GM12878 (cell line): ENCODE results near the gene RNF41. TPM values are rescaled to one million over a fixed set of nuclear protein-coding genes. Genes with fewer than 3 reads are reported as not detected.

Source experiments
- ATAC-seq: fragments of 200-7000 bp; cut with Tn5 transposase; 3 replicates; pipeline ENCODE4 v1.9.1; 2020; ENCODE audit warnings: mild to moderate bottlenecking, moderate library complexity
- BruUV-seq: library from RNA; stranded (reverse); fragments of 400-500 nt; replicated peaks from 2 replicates; lab custom pipeline; 2021; lab: Mats Ljungman, UMichigan
- CTCF ChIA-PET: fragments of 300-600 bp; sonication (Branson Sonifier 250); formaldehyde crosslinking; extraction: SDS; loops from one replicate; lab custom pipeline; 2021; ENCODE audit warnings: inconsistent platforms; lab: Yijun Ruan, JAX
- POLR2A ChIA-PET: fragments of 350-600 bp; formaldehyde crosslinking; extraction: SDS; loops from one replicate; lab custom pipeline; 2021; ENCODE audit warnings: inconsistent platforms; lab: Charles Lee
- RAD21 ChIA-PET: fragments of 300-600 bp; sonication (Branson Sonifier 250); formaldehyde crosslinking; loops from one replicate; lab custom pipeline; 2023; ENCODE audit warnings: antibody characterized with exemption; ENCODE audit not compliant: unreplicated experiment; lab: Charles Lee
- SMC1A ChIA-PET: fragments of 300-600 bp; sonication (Branson Sonifier 250); formaldehyde crosslinking; loops from one replicate; lab custom pipeline; 2023; ENCODE audit not compliant: unreplicated experiment, uncharacterized antibody; lab: Charles Lee
- DNase-seq: peaks from one replicate; pipeline ENCODE4 v3.0.0-alpha.2; 2011; ENCODE audit warnings: low read depth, low spot score
- FAIRE-seq: peaks from 3 replicates; lab custom pipeline; 2011; peaks lifted over from hg19 to GRCh38; lab: Jason Lieb, UNC
- H2AFZ ChIP-seq: 2 replicates; pipeline ENCODE4 v1.6.0; 2011; ENCODE audit warnings: low read depth, low read length, control low read depth; ENCODE audit not compliant: control insufficient read depth
- H3K27ac ChIP-seq: 2 replicates; pipeline ENCODE4 v1.5.1; 2011; ENCODE audit warnings: control low read depth; ENCODE audit not compliant: control insufficient read depth, insufficient read depth
- H3K27me3 ChIP-seq, 2 experiments: replicated peaks in 1 of 2; 2 replicates each; pipeline versions ENCODE4 v1.6.0 to v1.6.1; 2011; ENCODE audit warnings: low read length in 1 of 2; ENCODE audit not compliant: control insufficient read depth in 2 of 2, insufficient read depth in 2 of 2
- H3K36me3 ChIP-seq, 2 experiments: 2 replicates each; pipeline ENCODE4 v1.5.1; 2011; ENCODE audit warnings: low read length in 1 of 2; ENCODE audit not compliant: control insufficient read depth in 2 of 2, insufficient read depth in 2 of 2
- H3K4me1 ChIP-seq: 2 replicates; pipeline ENCODE4 v1.6.1; 2011; ENCODE audit warnings: mild to moderate bottlenecking, low read length, moderate library complexity, mixed read lengths; ENCODE audit not compliant: control insufficient read depth, insufficient read depth
- H3K4me2 ChIP-seq: 2 replicates; pipeline ENCODE4 v1.6.0; 2011; ENCODE audit warnings: control low read depth; ENCODE audit not compliant: control insufficient read depth, insufficient read depth
- H3K4me3 ChIP-seq: fragments of 200-600 bp; sonication (generic); 2 replicates; pipeline ENCODE4 v1.5.1; 2016
- H3K79me2 ChIP-seq: 2 replicates; pipeline ENCODE4 v1.6.0; 2011; ENCODE audit warnings: low read length; ENCODE audit not compliant: control insufficient read depth, insufficient read depth
- H3K9ac ChIP-seq: 2 replicates; pipeline ENCODE4 v1.8.0; 2011; ENCODE audit warnings: low read length, control low read depth, mixed read lengths; ENCODE audit not compliant: control insufficient read depth, insufficient read depth
- H3K9me3 ChIP-seq: replicated peaks from 3 replicates; pipeline ENCODE4 v1.5.1; 2011; ENCODE audit warnings: mild to moderate bottlenecking, low read length; ENCODE audit not compliant: control insufficient read depth, insufficient read depth
- H4K20me1 ChIP-seq: 2 replicates; pipeline ENCODE4 v1.6.0; 2011; ENCODE audit not compliant: control insufficient read depth, insufficient read depth
- IRF4 ChIP-seq: IDR thresholded peaks from 2 replicates; pipeline ENCODE4 v1.6.1; 2011; ENCODE audit warnings: low read depth, low read length
- IRF5 ChIP-seq: fragments of 450-650 bp; IDR thresholded peaks from 2 replicates; pipeline ENCODE4 v1.6.1; 2017; ENCODE audit warnings: borderline replicate concordance
- NFYA ChIP-seq: IDR thresholded peaks from 2 replicates; pipeline ENCODE4 v1.6.1; 2011; ENCODE audit warnings: low read depth, mild to moderate bottlenecking, low read length, improper control_type of control experiment, borderline replicate concordance
- NR2C1 ChIP-seq: fragments of 450-650 bp; IDR thresholded peaks from 2 replicates; pipeline ENCODE4 v1.6.1; 2017; ENCODE audit warnings: antibody characterized with exemption, mild to moderate bottlenecking, moderate library complexity
- RAD21 ChIP-seq: IDR thresholded peaks from 2 replicates; pipeline ENCODE4 v1.6.1; 2011; ENCODE audit warnings: mild to moderate bottlenecking, low read depth, low read length, moderate library complexity; ENCODE audit not compliant: insufficient read depth
- TCF7 ChIP-seq: IDR thresholded peaks from 2 replicates; pipeline ENCODE4 v1.6.1; 2014; ENCODE audit warnings: antibody characterized with exemption, borderline replicate concordance
- ZBED1 ChIP-seq: IDR thresholded peaks from 2 replicates; pipeline ENCODE4 v1.6.1; 2016; ENCODE audit warnings: borderline replicate concordance
- ZBTB40 ChIP-seq: fragments of 450-650 bp; IDR thresholded peaks from 2 replicates; pipeline ENCODE4 v1.6.1; 2016; ENCODE audit warnings: mild to moderate bottlenecking, moderate library complexity, borderline replicate concordance
- ZNF207 ChIP-seq: fragments of 450-650 bp; IDR thresholded peaks from 2 replicates; pipeline ENCODE4 v1.6.1; 2014; ENCODE audit warnings: antibody characterized with exemption, mild to moderate bottlenecking, borderline replicate concordance
- ZNF274 ChIP-seq: IDR thresholded peaks from one replicate; pipeline ENCODE4 v1.8.0; 2011; ENCODE audit not compliant: insufficient read length, insufficient read depth
- ZZZ3 ChIP-seq: IDR thresholded peaks from 2 replicates; pipeline ENCODE4 v1.6.1; 2011; ENCODE audit warnings: low read depth; ENCODE audit not compliant: control insufficient read depth, insufficient read length
- WGBS: methylation state at CpG from one replicate; pipeline ENCODE4 v1.1.6; 2016; ENCODE audit warnings: low lambda C conversion rate; ENCODE audit not compliant: insufficient replicate concordance, insufficient coverage; ENCODE audit errors: missing lambda C conversion rate; 5-methylcytosine and 5-hydroxymethylcytosine counted together
- in situ Hi-C: fragments of 300-500 bp; cut with MboI; formaldehyde crosslinking; loops from 9 replicates; pipeline ENCODE4 v1.14.3; 2018; ENCODE audit warnings: mixed read lengths
- intact Hi-C: fragments of 100-400 bp; cut with micrococcal nuclease; formaldehyde crosslinking; loops from one replicate; pipeline ENCODE4 v1.14.2; 2022; ENCODE audit not compliant: unreplicated experiment
- polyA plus RNA-seq, 11 experiments: library from polyadenylated mRNA; depleted of rRNA in 4 of 11; unstranded in 6 of 11; stranded (reverse) in 5 of 11; fragments of >200 nt; fragmentation: Nextera tagmentation in 4 of 11; fragmentation: Illumina TruSeq in 1 of 11; extraction: Ambion mirVana in 4 of 11; extraction: Trizol in 1 of 11; gene quantifications; 1 replicate in 1 of 11; 2 replicates in 10 of 11; pipeline versions ENCODE4 v1.2.1 to v1.2.3, GENCODE V29; 2011 to 2016; ENCODE audit warnings: inconsistent platforms in 2 of 11, missing spikeins in 2 of 11, low read depth in 1 of 11
- total RNA-seq, 4 experiments: library from RNA; depleted of rRNA in 3 of 4; stranded (reverse); fragments of >200 nt in 3 of 4; fragmentation: Illumina TruSeq in 1 of 4; extraction: Trizol in 1 of 4; gene quantifications; 2 replicates each; pipeline versions ENCODE4 v1.2.1 to v1.2.3, GENCODE V29; 2013 to 2021
- TF ChIP-seq, protein P1 (sequence below): fragments of 450-650 bp; IDR thresholded peaks from 2 replicates; pipeline ENCODE4 v1.6.1; 2017; ENCODE audit warnings: mild to moderate bottlenecking, moderate library complexity

Gene RNF41
- total and polyA plus RNA-seq, 10 of the 15 experiments (the other 5 are each of a cell fraction or from before 2014, with no cell fraction given), result 11.1 to 47.8 (median 30.6) TPM

DNA sequence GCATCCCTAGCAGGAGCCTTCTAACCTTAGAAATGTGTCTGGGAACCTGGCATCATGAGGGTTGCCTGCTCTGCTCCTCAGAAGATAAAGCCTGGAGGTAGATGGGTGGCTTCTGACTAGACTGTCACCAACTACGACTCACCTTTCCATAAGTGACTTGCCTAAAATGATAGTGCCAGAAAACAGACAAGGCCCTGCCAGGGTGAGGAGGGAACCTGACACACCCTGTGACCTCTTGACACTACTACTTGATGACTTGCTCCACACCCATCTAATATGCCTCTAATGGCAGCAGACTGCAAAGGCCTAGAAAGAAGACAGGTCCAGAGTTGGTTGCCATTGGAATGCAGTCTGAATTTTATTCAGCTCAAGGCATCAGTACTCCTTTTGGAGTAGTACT, 9.4 kb downstream of the RNF41 start:
- WGBS, result 95% methylated on average over 1 of the region's 1 CpG
- ChIA-PET CTCF (no interaction called here), RAD21 (interaction anchor here (1.3 kb wide), 1 partner anchor 9 kb away, joined by 4 read pairs; the partner anchor contains the start of gene RNF41), POLR2A (interaction anchor here (0.9 to 1.1 kb wide), 2 partner anchors 9 to 10 kb away, joined by 3 read pairs; partner anchors contain the start of gene RNF41), SMC1A (no interaction called here)
- TF ChIP-seq IRF5, result no peak
- TF ChIP-seq NFYA, result no peak
- TF ChIP-seq ZBED1, result no peak
- no peak for TF ChIP-seq IRF4
- no peak for TF ChIP-seq ZBTB40
- no peak for TF ChIP-seq NR2C1
- no peak for TF ChIP-seq RAD21
- TF ChIP-seq ZNF207, result no peak
- no peak for TF ChIP-seq ZZZ3
- no peak for TF ChIP-seq ZNF274
- no peak for TF ChIP-seq TCF7
- TF ChIP-seq, protein P1, sequence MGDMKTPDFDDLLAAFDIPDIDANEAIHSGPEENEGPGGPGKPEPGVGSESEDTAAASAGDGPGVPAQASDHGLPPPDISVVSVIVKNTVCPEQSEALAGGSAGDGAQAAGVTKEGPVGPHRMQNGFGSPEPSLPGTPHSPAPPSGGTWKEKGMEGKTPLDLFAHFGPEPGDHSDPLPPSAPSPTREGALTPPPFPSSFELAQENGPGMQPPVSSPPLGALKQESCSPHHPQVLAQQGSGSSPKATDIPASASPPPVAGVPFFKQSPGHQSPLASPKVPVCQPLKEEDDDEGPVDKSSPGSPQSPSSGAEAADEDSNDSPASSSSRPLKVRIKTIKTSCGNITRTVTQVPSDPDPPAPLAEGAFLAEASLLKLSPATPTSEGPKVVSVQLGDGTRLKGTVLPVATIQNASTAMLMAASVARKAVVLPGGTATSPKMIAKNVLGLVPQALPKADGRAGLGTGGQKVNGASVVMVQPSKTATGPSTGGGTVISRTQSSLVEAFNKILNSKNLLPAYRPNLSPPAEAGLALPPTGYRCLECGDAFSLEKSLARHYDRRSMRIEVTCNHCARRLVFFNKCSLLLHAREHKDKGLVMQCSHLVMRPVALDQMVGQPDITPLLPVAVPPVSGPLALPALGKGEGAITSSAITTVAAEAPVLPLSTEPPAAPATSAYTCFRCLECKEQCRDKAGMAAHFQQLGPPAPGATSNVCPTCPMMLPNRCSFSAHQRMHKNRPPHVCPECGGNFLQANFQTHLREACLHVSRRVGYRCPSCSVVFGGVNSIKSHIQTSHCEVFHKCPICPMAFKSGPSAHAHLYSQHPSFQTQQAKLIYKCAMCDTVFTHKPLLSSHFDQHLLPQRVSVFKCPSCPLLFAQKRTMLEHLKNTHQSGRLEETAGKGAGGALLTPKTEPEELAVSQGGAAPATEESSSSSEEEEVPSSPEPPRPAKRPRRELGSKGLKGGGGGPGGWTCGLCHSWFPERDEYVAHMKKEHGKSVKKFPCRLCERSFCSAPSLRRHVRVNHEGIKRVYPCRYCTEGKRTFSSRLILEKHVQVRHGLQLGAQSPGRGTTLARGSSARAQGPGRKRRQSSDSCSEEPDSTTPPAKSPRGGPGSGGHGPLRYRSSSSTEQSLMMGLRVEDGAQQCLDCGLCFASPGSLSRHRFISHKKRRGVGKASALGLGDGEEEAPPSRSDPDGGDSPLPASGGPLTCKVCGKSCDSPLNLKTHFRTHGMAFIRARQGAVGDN, result no peak
- BruUV-seq, result no TSS peak
- Histone ChIP-seq H3K4me3 (no peak overlapping the region), H2AFZ (no peak overlapping the region), H3K27ac (no peak overlapping the region), H3K9me3 (no peaks in the 10 kb centered on the region), H3K36me3 (peaks cover 7 to 29% of the 10 kb centered on the region in 2 experiments), H3K4me1 (no peaks in the 10 kb centered on the region), H3K27me3 (no peaks in the 10 kb centered on the region), H4K20me1 (no peaks in the 10 kb centered on the region), H3K79me2 (no peaks in the 10 kb centered on the region), H3K9ac (no peak overlapping the region), H3K4me2 (no peak overlapping the region)
- in situ Hi-C loops (no loop called here), intact Hi-C loops (no loop called here)
- DNase-seq (no peak), ATAC-seq (no peak), FAIRE-seq (no peak)
